ENCODE measurements around the gene MGST3. TPM values are rescaled to one million over a fixed set of nuclear protein-coding genes. Genes with fewer than 3 reads are reported as not detected.

The MGST3 gene
- polyA plus RNA-seq, 1 of the 3 experiments (the other 2 are of a cell fraction), result 270 TPM

GRCh38 chr1:165695031-165695430 lies 64.0 kb downstream of the MGST3 start:
- Histone ChIP-seq H3K27me3 (ENCODE audit: insufficient read depth) (no peaks in the 10 kb centered on the region), H3K79me2 (ENCODE audit: insufficient read depth) (peaks cover 78% of the 10 kb centered on the region), H3K4me1 (ENCODE audit: control insufficient read depth in 1 of 2, insufficient read depth in 2 of 2, low read depth in 1 of 2, low read length in 1 of 2) (peaks cover 0 to 12% of the 10 kb centered on the region in 2 experiments; a peak in 2 of 4 replicates), H3K9me3 (no peaks in the 10 kb centered on the region), H3K4me2 (no peak overlapping the region), H3F3A (replicated peaks; ENCODE audit: insufficient read depth) (peaks cover 23% of the 10 kb centered on the region), H3K36me3 (replicated peaks in 1 of 2; ENCODE audit: control insufficient read depth in 1 of 2, insufficient read depth in 2 of 2, low read length in 1 of 2) (peaks cover 2 to 15% of the 10 kb centered on the region in 2 experiments), H2AFZ (ENCODE audit: low read depth) (no peak overlapping the region), H4K20me1 (ENCODE audit: insufficient read depth) (no peaks in the 10 kb centered on the region; the same call in 1 of the 2 replicates), H3K9me2 (no peaks in the 10 kb centered on the region), H3K9ac (no peak overlapping the region), H3K4me3 (ENCODE audit: low read depth in 2 of 2, low read length in 1 of 2) (no peak overlapping the region), H3K27ac (ENCODE audit: low read depth in 2 of 2, low read length in 1 of 2) (no peak overlapping the region)
- TF ChIP-seq CHD2 (IDR thresholded peaks at IDR 0.05; ENCODE audit: low read length, partially characterized antibody), result no peak
- TF ChIP-seq, protein P1, sequence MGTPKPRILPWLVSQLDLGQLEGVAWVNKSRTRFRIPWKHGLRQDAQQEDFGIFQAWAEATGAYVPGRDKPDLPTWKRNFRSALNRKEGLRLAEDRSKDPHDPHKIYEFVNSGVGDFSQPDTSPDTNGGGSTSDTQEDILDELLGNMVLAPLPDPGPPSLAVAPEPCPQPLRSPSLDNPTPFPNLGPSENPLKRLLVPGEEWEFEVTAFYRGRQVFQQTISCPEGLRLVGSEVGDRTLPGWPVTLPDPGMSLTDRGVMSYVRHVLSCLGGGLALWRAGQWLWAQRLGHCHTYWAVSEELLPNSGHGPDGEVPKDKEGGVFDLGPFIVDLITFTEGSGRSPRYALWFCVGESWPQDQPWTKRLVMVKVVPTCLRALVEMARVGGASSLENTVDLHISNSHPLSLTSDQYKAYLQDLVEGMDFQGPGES (IDR thresholded peaks at IDR 0.05; ENCODE audit: low read depth, low read length), result no peak
- no peak for TF ChIP-seq RCOR1 (IDR thresholded peaks at IDR 0.05; ENCODE audit: low read length)
- no peak for TF ChIP-seq RXRA (IDR thresholded peaks at IDR 0.05; ENCODE audit: borderline replicate concordance, low read depth)
- no peak for TF ChIP-seq USF1 (IDR thresholded peaks at IDR 0.05; ENCODE audit: borderline replicate concordance, low read depth)
- TF ChIP-seq, protein P2, sequence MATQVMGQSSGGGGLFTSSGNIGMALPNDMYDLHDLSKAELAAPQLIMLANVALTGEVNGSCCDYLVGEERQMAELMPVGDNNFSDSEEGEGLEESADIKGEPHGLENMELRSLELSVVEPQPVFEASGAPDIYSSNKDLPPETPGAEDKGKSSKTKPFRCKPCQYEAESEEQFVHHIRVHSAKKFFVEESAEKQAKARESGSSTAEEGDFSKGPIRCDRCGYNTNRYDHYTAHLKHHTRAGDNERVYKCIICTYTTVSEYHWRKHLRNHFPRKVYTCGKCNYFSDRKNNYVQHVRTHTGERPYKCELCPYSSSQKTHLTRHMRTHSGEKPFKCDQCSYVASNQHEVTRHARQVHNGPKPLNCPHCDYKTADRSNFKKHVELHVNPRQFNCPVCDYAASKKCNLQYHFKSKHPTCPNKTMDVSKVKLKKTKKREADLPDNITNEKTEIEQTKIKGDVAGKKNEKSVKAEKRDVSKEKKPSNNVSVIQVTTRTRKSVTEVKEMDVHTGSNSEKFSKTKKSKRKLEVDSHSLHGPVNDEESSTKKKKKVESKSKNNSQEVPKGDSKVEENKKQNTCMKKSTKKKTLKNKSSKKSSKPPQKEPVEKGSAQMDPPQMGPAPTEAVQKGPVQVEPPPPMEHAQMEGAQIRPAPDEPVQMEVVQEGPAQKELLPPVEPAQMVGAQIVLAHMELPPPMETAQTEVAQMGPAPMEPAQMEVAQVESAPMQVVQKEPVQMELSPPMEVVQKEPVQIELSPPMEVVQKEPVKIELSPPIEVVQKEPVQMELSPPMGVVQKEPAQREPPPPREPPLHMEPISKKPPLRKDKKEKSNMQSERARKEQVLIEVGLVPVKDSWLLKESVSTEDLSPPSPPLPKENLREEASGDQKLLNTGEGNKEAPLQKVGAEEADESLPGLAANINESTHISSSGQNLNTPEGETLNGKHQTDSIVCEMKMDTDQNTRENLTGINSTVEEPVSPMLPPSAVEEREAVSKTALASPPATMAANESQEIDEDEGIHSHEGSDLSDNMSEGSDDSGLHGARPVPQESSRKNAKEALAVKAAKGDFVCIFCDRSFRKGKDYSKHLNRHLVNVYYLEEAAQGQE (IDR thresholded peaks at IDR 0.05; ENCODE audit: low read depth, low read length), result no peak
- no peak for TF ChIP-seq EP300 (IDR thresholded peaks at IDR 0.05; ENCODE audit: borderline replicate concordance in 1 of 2, low read depth in 1 of 2, low read length in 1 of 2)
- no peak for TF ChIP-seq MXI1 (IDR thresholded peaks at IDR 0.05; ENCODE audit: low read depth, low read length)
- TF ChIP-seq EZH2phosphoT487 (IDR thresholded peaks at IDR 0.05; ENCODE audit: borderline replicate concordance, low read depth), result no peak
- TF ChIP-seq ZBTB33 (IDR thresholded peaks at IDR 0.05; ENCODE audit: borderline replicate concordance, low read depth), result no peak
- no peak for TF ChIP-seq MEF2A (IDR thresholded peaks at IDR 0.05; ENCODE audit: borderline replicate concordance, low read depth)
- TF ChIP-seq, protein P3, sequence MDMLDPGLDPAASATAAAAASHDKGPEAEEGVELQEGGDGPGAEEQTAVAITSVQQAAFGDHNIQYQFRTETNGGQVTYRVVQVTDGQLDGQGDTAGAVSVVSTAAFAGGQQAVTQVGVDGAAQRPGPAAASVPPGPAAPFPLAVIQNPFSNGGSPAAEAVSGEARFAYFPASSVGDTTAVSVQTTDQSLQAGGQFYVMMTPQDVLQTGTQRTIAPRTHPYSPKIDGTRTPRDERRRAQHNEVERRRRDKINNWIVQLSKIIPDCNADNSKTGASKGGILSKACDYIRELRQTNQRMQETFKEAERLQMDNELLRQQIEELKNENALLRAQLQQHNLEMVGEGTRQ (IDR thresholded peaks at IDR 0.05; ENCODE audit: borderline replicate concordance, low read depth, low read length), result no peak
- TF ChIP-seq RFX5 (IDR thresholded peaks at IDR 0.05; ENCODE audit: low read length), result no peak
- TF ChIP-seq MAX (IDR thresholded peaks at IDR 0.05; ENCODE audit: low read depth), result no peak
- no peak for TF ChIP-seq SMC3 (IDR thresholded peaks at IDR 0.05; ENCODE audit: low read depth, low read length)
- no peak for TF ChIP-seq NRF1 (IDR thresholded peaks at IDR 0.05; ENCODE audit: low read depth, low read length)
- TF ChIP-seq RAD21 (IDR thresholded peaks at IDR 0.05; ENCODE audit: low read length), result no peak
- no peak for TF ChIP-seq POLR2AphosphoS5 (IDR thresholded peaks at IDR 0.05; ENCODE audit: low read depth, low read length)
- DNase-seq, result no peak
- 92% methylated on average over 7 of the region's 7 CpGs for WGBS (ENCODE audit: low lambda C conversion rate)
- POLR2A ChIA-PET, result no interaction called here
- CTCF ChIA-PET, result no interaction called here
